IPS-20b (cell line): ENCODE results near the gene BBOX1.

Source experiments
- H3K27ac ChIP-seq: one replicate; pipeline ENCODE4 v1.5.1; 2013; ENCODE audit warnings: low read length
- H3K27me3 ChIP-seq: 2 replicates; pipeline ENCODE4 v1.6.1; 2013; ENCODE audit warnings: mild to moderate bottlenecking, low read length, inconsistent platforms; ENCODE audit not compliant: insufficient read depth
- H3K36me3 ChIP-seq: 2 replicates; pipeline ENCODE4 v1.6.1; 2013; ENCODE audit warnings: low read depth, mild to moderate bottlenecking, inconsistent platforms, low read length, moderate library complexity; ENCODE audit not compliant: insufficient read depth
- H3K4me1 ChIP-seq: 2 replicates; pipeline ENCODE4 v1.6.1; 2013; ENCODE audit warnings: mild to moderate bottlenecking, control low read depth, inconsistent platforms, low read length, moderate library complexity; ENCODE audit not compliant: insufficient read depth
- H3K4me3 ChIP-seq: 2 replicates; pipeline ENCODE4 v1.5.1; 2013; ENCODE audit warnings: mild to moderate bottlenecking, low read length, inconsistent platforms
- H3K9ac ChIP-seq: 2 replicates; pipeline ENCODE4 v1.6.1; 2013; ENCODE audit warnings: low read depth, mild to moderate bottlenecking, inconsistent platforms, low read length, moderate library complexity
- H3K9me3 ChIP-seq: 2 replicates; pipeline ENCODE4 v1.6.1; 2013; ENCODE audit warnings: mild to moderate bottlenecking, low read depth, low read length, inconsistent platforms; ENCODE audit not compliant: insufficient read depth

BBOX1 gene

DNA sequence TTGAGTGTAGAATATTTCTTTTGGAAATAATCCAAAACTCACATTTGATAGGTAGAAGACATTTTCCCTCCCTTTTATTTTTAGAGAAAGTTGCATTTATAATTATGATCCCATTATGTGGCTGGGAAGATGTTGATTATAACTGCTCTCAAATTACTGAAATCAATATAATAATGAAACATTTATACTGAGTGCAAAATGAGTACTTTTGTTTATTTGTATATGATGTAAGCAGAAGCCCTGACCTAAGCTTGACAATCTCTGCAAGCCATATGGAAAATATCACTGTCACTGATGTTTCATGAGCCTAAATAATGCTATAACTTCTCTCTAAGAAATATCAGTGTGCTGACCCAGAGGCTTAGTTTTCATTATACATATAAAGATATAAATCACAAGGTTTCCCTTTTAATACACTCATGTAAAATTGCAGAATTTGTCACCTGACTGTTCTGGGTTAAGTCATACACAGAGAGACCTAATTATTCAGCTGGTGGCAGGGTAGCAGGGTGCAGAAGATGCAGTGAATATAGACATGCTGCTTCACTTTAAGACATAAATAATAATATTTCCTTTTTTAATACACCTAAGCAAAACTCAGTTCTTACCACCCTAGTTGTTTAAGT, 99.2 kb downstream of the BBOX1 start:
- Histone ChIP-seq H3K36me3 (no peaks in the 10 kb centered on the region), H3K27ac (no peak overlapping the region), H3K4me1 (no peaks in the 10 kb centered on the region), H3K4me3 (no peak overlapping the region), H3K9me3 (peaks cover 20% of the 10 kb centered on the region), H3K27me3 (no peaks in the 10 kb centered on the region), H3K9ac (no peak overlapping the region)

- H3K4me1 ChIP-seq = no peaks in the 10 kb centered on the region
- H3K27ac ChIP-seq = no peak overlapping the region
- H3K9ac ChIP-seq = no peak overlapping the region
- H3K4me3 ChIP-seq = no peak overlapping the region
- H3K36me3 ChIP-seq = no peaks in the 10 kb centered on the region
- no peaks in the 10 kb centered on the region for H3K27me3 ChIP-seq
- H3K9me3 ChIP-seq = peaks cover 12% of the 10 kb centered on the region
Measured at GRCh38 chr11:27141576-27141975, 101.0 kb downstream of the BBOX1 start.

DNA sequence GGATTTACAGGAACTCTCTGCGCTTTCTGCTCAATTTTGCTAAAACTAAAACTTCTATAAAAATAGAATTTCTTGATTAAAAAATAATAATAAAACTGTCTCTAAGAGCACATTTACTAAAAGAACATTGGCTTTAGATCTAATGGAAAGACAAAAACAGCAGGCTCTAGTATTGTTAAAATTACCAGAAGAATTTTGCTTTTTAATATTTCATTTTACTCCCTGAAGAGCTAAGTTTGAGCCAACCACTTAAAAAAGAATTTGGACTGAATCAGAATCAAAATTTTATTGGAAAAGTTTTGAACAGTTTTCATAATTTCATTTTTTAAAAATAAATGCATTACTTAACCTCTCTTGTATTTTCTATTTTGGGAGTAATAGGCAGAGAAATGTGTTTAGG, 107.3 kb downstream of the BBOX1 start:
- no peaks in the 10 kb centered on the region for H3K27me3 ChIP-seq
- no peaks in the 10 kb centered on the region for H3K9me3 ChIP-seq
- no peak overlapping the region for H3K4me3 ChIP-seq
- H3K36me3 ChIP-seq = no peaks in the 10 kb centered on the region
- no peak overlapping the region for H3K9ac ChIP-seq
- H3K4me1 ChIP-seq = peaks cover 8% of the 10 kb centered on the region; the same call in 1 of the 2 replicates
- H3K27ac ChIP-seq = no peak overlapping the region

GRCh38 chr11:27148506-27148905, 107.9 kb downstream of the BBOX1 start:
- Histone ChIP-seq H3K4me1 (peaks cover 8% of the 10 kb centered on the region; the same call in 1 of the 2 replicates), H3K4me3 (no peak overlapping the region), H3K9ac (no peak overlapping the region), H3K27me3 (no peaks in the 10 kb centered on the region), H3K36me3 (no peaks in the 10 kb centered on the region), H3K27ac (no peak overlapping the region), H3K9me3 (no peaks in the 10 kb centered on the region)

GRCh38 chr11:27150098-27150497, 109.5 kb downstream of the BBOX1 start:
- Histone ChIP-seq H3K9ac (no peak overlapping the region), H3K27me3 (no peaks in the 10 kb centered on the region), H3K4me3 (no peak overlapping the region), H3K4me1 (peaks cover 8% of the 10 kb centered on the region; the same call in 1 of the 2 replicates), H3K27ac (no peak overlapping the region), H3K9me3 (no peaks in the 10 kb centered on the region), H3K36me3 (no peaks in the 10 kb centered on the region)

DNA sequence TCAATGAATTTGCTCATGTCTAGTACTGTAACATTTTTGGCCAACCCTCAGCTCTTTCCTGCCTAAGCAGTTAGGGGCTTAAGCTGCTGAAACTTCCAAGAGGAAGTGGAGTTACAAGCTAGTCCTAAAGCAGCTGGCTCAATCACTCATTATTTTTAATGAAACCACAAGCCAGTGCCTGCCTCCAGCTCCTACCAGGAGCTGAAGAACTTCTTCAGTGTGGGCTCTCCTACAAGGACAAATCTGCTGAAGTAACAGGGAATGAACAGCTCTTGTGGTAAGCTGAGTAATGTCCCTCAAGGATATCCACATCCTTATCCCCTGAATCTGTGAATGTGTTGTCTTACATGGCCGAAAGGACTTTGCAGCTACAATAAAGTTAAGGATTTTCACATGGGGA, 112.5 kb downstream of the BBOX1 start:
- H3K4me1 ChIP-seq = peaks cover 8% of the 10 kb centered on the region; the same call in 1 of the 2 replicates
- H3K9me3 ChIP-seq = peaks cover 7% of the 10 kb centered on the region; the same call in 1 of the 2 replicates
- no peak overlapping the region for H3K9ac ChIP-seq
- H3K36me3 ChIP-seq = no peaks in the 10 kb centered on the region
- no peaks in the 10 kb centered on the region for H3K27me3 ChIP-seq
- H3K4me3 ChIP-seq = no peak overlapping the region
- no peak overlapping the region for H3K27ac ChIP-seq

DNA sequence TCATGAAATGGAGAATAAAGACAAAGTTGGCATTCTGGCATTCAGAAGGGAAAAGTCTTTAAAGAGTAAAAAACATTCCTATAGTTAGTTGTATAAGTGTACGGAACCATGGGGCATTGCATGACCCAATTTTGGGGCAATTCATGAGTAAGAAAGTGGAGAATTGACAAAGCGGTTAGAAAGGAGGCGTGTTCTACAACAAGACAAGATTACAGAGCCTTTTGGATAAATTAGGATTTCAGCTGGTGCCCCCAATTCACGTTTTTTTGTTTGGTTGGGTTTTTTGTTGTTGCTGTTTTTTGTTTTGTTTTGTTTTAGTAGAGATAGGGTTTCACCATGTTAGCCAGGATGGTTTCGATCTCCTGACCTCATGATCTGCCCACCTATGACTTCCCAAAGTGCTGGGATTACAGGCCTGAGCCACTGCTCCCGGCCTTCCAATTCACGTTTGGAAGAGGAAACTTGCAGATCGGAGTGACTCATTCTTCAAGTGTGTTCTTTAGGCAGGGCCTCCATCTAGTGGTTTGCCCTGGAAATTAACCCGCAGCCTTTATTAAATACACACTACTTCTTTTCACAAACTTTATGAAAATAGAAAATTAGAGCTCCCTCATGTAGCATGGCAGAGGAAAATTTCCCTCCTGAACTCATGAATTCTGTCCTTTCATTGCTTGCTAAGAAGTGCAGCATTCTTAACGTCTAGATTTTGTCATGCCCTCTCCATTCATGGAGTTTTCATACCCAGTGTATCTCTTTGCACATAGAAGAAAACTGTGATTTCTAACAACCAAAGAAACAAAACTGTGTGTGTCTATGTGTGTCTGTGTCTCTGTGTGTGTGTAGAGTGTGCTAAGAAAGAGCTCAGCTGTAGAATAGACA, 118.1 kb downstream of the BBOX1 start:
- no peaks in the 10 kb centered on the region for H3K27me3 ChIP-seq
- H3K9ac ChIP-seq = no peak overlapping the region

DNA sequence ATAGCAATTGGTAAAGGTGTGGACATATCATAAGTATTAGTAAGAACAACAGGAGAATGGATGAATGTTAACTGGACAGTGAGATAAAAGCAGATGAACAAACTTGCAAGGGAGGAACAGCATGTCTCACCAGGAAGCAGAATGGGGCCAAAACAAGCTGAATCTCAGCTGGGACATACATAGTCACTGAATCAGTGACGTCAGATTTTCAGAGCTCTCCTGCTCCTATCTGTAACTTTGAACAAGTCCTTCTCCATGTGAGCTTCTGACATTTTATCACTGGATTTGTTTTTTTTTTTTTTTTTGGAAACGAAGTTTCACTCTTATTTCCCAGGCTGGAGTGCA, 118.7 kb downstream of the BBOX1 start:
- H3K27me3 ChIP-seq = no peaks in the 10 kb centered on the region
- no peak overlapping the region for H3K27ac ChIP-seq
- H3K4me3 ChIP-seq = no peak overlapping the region
- H3K9me3 ChIP-seq = peaks cover 10% of the 10 kb centered on the region; the same call in 1 of the 2 replicates
- H3K9ac ChIP-seq = no peak overlapping the region
- no peaks in the 10 kb centered on the region for H3K36me3 ChIP-seq
- no peaks in the 10 kb centered on the region for H3K4me1 ChIP-seq

More for the DNA sequence above, 118.1 kb downstream of the BBOX1 start:
- Histone ChIP-seq H3K27ac (no peak overlapping the region), H3K4me1 (no peaks in the 10 kb centered on the region), H3K36me3 (no peaks in the 10 kb centered on the region), H3K9me3 (peaks cover 10% of the 10 kb centered on the region; the same call in 1 of the 2 replicates), H3K4me3 (no peak overlapping the region)

DNA sequence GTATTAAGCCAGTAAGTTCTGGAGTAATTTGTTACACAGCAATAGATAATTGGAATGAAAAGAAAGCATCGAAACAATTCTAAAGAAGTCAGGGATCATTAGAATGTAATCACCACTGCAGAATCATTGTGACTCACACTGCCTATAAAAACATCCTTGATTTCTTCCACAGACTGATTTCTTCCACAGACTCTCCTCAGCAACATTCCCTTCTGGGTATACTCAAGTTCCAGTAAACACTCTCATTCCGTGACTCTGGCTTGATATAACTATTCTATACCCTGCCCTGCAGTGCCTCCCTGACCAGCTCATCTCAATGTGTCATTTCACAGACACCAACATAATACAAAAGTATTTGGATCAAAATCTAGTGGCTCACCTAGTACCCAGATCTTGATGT, 120.5 kb downstream of the BBOX1 start:
- H3K36me3 ChIP-seq = no peaks in the 10 kb centered on the region

DNA sequence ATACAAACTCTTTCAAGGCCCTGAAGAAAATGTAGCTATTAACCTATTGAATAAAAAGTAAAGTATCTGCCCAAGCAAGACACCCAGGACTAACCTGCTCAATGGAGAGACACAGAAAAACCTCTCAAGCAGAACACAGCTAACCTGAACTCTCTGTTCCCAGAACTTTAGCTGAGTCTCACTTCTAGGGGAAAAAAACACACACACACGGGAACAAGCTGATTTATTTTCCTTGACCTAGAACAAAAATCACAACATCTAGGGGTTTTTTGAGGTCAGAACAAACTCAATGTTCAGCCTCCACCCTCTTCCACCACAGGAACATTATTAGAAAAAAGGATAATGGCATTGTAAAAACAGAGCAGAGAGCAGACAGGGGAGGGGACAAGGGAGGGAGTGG, 121.6 kb downstream of the BBOX1 start:
- H3K9ac ChIP-seq = no peak overlapping the region
- no peaks in the 10 kb centered on the region for H3K27me3 ChIP-seq
- H3K9me3 ChIP-seq = peaks cover 10% of the 10 kb centered on the region; the same call in 1 of the 2 replicates
- H3K4me3 ChIP-seq = no peak overlapping the region
- H3K4me1 ChIP-seq = no peaks in the 10 kb centered on the region
- no peak overlapping the region for H3K27ac ChIP-seq
- H3K36me3 ChIP-seq = no peaks in the 10 kb centered on the region

More for the DNA sequence above, 120.5 kb downstream of the BBOX1 start:
- Histone ChIP-seq H3K27ac (no peak overlapping the region), H3K9me3 (peaks cover 10% of the 10 kb centered on the region; the same call in 1 of the 2 replicates), H3K27me3 (no peaks in the 10 kb centered on the region), H3K4me1 (no peaks in the 10 kb centered on the region), H3K4me3 (no peak overlapping the region), H3K9ac (no peak overlapping the region)

GRCh38 chr11:27166130-27166529, 125.5 kb downstream of the BBOX1 start:
- H3K4me3 ChIP-seq = no peak overlapping the region
- no peak overlapping the region for H3K27ac ChIP-seq
- no peaks in the 10 kb centered on the region for H3K36me3 ChIP-seq
- no peaks in the 10 kb centered on the region for H3K9me3 ChIP-seq
- no peaks in the 10 kb centered on the region for H3K4me1 ChIP-seq
- H3K27me3 ChIP-seq = no peaks in the 10 kb centered on the region
- no peak overlapping the region for H3K9ac ChIP-seq
